GM19463 (cell line): ENCODE results near the gene TM4SF18.
"Not testable (repeated sequence)": the region's sequence is repeated elsewhere in the genome, so short reads cannot be mapped to it uniquely, and the experiment has no call there.

Source experiments
- ATAC-seq: cut with Tn5 transposase; IDR thresholded peaks from one replicate; pipeline ENCODE4 v1.9.1; 2021; ENCODE audit warnings: mild to moderate bottlenecking, moderate library complexity; ENCODE audit not compliant: unreplicated experiment

Gene TM4SF18, protein sequence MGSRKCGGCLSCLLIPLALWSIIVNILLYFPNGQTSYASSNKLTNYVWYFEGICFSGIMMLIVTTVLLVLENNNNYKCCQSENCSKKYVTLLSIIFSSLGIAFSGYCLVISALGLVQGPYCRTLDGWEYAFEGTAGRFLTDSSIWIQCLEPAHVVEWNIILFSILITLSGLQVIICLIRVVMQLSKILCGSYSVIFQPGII

DNA sequence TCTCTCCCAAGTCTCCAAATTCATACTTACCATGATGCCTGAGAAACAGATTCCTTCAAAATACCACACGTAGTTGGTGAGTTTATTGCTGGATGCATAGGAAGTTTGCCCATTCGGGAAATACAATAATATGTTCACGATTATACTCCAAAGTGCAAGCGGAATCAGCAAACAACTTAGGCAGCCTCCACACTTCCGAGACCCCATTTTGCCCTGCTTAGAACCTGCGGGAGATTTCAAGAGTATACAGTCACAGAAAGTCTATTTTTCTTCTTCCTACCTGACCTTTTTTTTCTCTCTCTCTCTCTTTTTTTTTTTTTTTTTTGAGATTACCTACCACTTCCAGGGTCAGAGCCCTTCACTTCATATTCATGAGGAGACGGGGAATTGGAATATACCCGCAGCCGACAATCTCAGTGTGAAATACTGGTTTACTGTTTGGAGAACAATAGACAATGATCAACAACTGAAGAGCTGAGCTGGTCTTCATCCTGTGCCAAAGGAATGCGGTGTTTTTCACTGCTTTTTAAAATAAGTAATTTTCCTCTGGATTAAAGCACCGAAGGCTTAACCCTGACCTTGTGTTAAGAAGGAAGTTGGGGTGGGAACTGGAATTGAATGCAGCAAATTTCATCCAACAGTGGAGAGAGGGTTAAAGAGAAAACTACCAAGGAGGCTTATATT, at the start of gene TM4SF18:
TM4SF18 (minus strand) TSS at position 461 of the 684 bp plus-strand sequence; CDS start at position 207, 254 bp downstream.
- no peak for ATAC-seq

DNA sequence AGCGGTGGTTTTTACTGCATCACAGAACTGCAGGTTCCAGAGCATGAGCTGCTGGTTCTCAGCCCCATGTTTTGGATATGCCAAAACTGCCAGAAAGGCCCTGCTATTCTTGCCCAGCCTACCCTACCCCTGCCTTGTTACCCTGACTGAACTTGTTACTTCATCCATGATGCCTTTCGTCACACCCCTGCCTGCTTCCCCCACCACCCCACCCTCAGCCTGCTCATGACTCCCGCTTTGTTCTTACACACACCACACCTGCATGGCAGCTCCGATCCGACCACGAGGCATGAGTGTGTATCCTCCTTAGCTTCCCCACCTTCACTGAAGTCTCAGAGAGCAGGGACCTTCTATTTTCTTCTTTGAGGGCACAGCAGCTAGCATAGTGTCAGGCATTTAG, 49.1 kb upstream of the TM4SF18 start:
- no peak for ATAC-seq

DNA sequence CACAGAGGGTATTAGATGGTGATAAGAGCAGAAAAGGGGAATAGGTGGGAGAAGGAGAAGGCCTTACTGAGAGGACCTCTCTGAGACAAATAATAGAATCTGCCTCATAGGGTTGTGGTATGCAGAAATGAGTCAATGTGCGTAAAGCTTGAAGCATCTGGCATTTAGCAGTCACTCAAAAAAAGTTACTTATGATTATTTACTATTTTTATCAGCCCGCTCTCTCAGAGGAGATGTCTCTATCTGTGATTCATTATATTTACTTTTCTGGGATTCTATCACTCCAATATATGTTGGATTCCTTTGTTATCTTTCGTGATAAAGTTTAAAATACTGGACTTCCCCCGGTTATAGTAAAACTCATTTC, 48.6 kb upstream of the TM4SF18 start:
- no peak for ATAC-seq

DNA sequence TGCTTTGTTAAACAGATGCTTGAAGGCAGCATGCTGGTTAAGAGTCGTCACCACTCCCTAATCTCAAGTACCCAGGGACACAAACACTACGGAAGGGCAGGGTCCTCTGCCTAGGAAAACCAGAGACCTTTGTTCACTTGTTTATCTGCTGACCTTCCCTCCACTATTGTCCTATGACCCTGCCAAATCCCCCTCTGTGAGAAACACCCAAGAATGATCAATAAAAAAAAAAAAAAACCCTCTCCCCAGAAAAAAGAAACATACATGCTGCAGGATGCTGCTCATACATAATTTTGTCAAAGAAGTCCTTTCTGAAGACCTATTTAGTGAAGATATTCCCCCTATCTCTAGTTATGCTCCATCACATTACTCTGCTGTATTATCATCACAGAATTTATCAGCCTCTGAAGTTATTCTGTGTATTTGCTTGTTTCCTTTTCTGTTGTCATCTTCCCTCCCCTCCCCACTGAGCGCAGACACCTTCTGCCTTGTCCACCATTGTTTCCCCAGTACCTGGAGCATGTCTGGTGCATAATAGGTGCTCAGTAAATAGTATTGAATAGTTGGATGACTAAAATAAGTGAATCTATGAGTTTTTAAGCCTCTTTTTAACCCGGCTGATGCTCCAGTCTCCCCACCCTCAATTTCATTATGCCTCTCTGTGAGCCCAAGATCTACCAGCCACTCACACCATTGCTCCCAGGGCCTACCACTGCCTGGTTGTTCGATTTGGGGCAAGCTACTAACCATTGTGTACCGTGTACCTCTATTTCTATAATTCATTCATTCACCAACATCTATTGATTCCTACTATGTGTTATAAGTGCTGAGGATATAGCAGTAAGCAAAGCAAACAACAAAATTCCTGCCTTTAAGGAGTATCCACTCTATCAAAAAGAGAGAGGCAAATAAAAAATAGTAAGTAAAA, 48.0 kb upstream of the TM4SF18 start:
- ATAC-seq, result no peak

DNA sequence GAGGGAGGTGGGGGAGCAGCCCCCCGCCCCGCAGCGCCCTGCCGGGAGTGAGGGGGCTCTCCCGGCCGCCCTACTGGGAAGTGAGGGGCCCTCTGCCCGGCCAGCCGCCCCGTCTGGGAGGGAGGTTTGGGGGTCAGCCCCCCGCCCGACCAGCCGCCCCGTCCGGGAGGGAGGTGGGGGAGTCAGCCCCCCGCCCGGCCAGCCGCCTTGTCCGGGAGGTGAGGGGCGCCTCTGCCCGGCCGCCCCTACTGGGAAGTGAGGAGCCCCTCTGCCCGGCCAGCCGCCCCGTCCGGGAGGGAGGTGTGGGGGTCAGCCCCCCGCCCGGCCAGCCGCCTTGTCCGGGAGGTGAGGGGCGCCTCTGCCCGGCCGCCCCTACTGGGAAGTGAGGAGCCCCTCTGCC, 46.8 kb upstream of the TM4SF18 start:
- ATAC-seq, result not testable (repeated sequence)

DNA sequence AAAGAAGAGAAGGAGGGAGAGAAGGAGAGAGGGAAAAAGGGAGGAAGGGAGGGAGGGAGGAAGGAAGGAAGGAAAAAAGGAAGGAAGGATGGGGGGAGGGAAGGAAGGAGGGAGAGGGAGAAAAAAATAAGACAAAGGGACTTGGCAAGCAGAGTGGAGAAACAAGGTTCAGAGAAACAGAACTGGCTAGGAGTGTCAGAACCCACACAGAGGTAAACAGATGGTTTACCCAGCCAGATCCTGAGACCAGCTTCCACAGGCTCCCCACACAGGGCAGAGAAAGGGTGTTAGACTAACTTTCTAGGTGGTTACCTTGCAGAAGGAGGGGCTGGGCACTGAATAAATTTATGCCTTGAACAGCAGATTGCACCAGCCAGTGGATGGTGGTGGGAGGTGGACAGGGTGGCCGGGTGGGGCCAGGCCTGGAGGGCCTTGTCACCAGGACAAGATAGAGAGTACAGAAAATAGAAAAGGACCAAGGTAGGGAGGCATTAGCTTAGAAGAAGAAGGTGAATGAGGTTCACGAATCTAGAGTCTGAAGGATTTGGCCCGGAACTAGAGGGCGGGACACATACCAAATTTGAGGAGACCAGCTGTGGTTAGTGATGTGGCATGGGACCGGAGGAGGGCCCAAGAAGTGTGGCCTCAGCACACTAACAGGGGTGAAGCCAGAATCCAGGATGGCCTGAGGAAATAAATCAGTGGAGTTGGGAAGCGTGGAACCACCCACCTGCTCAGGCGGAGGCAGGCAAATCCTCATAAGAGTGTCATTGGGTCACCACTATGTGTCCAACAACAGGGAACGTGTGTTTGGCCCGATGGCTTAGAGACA, 45.3 kb upstream of the TM4SF18 start:
- no peak for ATAC-seq

DNA sequence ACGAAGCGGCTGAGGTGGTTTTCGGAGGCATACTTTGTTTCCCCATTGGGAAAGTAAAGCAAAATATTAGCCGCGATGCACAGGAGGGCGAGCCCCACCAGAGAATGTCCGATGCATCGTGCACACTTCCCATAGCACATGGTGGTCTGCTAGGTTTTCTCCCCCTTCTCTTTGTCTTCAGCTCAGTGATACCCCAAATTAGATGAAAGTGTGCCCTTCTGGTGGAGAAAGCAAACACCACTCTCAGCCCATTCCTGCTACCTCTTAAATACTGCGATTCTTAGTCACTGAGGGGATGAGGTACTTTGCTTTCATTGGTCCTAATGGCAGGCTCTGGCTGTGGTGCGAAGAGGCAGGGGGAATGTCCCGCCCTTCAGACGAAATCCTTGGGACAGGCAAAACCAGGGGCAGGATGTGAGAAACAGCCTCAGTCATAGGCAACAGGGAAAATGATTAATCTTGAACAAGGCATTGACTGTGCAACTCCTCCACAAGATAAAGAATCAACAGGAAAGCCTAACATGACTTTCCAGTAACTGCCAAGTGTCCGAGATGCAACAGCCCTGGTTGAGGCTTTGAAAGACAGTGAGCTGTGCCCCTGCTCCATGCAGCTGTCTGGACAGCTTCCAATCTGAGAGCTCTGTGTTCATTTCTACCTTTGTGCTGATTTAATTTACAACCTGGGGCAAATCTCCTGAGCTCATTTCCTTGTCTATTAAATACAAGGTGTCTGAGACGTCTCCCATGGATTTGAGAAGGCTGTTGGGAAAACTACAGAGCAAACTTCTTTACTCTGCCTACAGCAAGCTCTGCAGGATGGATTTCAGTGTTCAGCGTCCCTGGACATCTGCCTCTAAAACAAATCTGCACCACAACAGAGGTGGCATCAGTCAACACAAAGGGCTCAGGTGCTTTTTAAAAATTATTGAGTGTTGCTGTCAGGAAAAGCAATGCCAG, 44.2 kb upstream of the TM4SF18 start, which contains the start of gene TM4SF1:
TM4SF1 (minus strand) TSS at position 242 of the 957 bp plus-strand sequence; CDS start at position 140, 102 bp downstream.
- no peak for ATAC-seq

DNA sequence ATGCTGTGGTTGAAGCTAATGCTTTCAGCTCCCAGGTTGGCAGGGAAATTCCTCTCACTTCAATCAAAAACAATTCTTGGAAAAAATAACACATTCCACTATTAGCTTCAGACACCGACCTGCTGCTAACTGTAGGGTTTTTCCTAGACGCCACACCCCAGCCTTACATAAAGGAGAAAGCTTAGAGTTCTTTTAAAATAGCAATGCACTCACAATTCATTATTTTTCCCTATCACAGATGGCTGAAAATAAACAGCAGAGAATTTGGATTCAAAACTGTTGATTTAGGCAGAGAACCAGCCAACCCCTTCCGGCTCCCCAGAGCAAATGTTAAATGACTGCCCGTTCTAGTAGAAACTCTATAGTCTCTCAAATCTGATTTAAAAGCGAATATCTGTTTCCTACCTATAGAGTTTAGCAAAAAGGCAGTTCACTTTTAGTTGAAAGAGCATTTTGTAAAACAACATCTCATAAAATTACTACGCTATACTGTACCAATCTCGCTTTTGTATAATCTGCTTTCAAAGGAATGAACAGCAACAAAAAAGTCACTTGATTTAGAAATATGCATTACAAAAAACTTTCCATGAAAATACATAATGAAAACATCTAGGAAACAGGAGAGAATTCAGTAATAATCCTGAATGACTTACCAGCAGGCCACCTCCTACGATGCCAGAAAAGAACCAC, 43.4 kb upstream of the TM4SF18 start:
- no peak for ATAC-seq

DNA sequence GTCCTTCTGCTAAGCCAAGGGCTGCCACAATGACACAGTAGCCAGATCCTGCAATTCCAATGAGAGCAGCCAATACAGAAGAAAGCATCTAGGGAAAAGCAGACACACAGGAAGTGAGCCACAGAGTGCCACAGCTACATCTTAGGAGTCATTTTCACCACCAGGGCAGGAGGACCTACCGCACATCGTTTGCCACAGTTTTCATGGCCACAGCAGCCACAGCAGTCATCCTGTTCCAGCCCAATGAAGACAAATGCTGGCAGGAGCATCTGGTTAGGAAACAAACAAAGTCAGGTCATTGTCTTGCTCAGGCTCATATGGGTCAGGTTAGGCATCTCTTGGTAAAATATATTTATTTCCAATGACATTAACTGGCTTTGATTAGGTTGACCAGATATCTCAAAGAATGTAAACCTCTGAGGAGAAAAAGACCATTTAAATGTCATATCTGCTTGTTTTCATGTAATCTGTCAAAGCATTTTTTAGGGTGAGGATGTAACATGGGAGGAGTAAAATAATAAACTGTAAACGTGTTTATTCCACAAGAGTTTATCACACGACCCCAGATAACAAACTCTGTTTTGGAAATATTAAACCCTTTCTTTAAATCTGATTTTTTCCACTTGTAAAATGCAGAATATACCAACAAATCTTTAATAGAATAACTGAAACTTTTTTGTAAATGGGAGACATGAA, 42.2 kb upstream of the TM4SF18 start:
- ATAC-seq, result no peak

DNA sequence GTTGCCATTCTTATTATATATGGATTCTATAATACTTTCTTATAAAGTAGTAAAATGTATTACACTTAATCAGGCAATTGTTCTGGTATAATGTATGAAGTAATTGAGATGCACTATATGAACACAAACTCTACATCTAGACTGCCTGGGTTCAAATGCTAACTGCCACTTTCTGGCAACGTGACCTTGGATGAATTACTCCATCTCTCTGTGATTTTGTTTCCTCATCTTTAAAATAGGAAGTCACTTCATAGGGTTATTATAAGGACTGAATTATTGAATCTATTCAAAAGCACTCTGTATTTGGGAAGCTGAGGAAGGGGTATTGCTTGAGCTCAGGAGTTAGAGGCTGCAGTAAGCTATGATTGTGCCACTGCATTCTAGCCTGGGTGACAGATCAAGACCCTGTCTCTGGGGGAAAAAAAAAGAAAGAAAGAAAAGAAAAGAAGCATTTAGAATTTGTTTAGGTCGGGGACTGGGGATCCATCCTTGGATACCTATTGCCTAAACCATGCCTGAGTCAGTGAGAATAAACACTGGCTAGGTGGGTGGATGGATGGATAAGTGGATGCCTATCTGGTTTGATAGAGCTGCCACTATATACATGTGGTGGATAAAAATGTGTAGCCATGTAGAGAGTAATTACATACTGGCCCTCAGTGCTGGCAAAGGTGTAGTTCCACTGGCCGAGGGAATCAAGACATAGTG, 41.5 kb upstream of the TM4SF18 start:
- no peak for ATAC-seq

DNA sequence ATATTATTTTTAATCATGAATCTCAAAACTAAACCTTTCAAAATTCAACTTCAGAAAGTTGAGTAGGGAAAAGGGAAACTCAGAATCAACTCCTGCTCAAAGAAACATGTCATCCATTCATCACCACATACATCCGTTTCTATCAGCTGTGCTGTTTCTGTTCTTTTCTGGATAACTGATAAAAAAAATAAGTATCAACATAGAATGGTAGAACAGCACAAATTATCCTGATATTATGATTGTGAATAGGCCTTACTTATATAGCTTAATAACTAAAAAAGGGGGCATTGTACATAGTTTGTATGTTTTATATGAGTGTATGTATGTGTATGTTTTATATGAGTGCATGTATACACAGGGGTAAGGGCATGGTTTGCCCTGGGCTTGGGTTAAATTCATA, 41.0 kb upstream of the TM4SF18 start:
- ATAC-seq, result no peak

DNA sequence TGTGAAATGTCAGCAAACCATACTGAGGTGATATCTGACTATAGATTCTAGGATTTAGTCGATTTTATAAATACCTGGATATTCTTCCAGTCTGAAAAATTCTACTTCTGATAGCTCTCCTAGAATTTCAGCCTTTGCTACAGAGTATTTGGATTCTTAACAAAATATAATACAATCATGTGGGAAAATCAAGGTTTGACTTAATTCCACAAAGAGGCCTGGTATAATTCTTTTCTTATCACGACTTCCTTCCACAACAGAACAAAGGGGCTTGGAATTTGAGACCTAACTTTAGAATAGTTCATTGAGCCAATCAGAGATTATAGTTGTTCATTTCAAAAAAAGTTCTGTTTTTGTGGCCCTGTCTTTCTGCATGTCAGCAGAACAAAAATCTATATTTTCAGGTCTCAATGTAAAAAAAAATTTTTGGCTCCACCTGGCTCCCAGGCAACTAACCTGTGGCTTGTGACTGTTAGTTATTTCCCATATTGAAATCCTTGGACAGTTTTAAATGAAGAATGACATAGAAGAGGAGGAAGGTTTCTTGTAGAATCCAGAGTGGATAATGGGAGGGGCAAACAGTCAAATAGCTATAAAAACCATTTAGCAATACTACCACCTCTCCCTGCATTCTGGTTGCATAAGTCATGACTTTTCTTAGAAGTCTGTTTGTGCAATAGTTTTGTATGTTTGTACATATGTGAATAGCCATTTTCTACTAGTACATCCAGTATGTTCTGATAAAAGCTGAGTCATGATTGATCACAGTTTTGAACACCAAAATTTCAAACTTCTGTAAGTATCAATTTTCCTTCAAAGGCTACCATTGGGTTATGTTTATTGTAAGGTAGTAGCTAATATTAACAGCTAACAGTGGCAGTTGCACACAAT, 40.0 kb upstream of the TM4SF18 start:
- ATAC-seq, result no peak

DNA sequence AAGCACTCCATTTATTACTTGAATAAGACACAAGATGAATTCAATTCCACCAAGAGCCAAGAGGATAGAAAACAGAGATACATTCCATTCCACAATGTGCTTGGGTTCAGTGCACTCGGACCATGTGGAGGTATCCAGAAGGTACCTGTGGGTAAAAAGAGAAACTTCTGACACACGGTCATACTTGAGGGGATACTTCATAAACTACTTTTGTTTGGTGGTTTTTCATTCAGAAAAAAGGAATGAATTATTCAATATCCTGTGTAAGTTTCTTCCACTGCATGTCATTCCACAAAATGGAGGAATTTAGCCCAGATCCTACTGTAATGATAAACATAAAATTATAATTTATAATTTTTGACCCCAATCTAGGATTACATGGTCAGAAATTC, 38.3 kb upstream of the TM4SF18 start:
- no peak for ATAC-seq

DNA sequence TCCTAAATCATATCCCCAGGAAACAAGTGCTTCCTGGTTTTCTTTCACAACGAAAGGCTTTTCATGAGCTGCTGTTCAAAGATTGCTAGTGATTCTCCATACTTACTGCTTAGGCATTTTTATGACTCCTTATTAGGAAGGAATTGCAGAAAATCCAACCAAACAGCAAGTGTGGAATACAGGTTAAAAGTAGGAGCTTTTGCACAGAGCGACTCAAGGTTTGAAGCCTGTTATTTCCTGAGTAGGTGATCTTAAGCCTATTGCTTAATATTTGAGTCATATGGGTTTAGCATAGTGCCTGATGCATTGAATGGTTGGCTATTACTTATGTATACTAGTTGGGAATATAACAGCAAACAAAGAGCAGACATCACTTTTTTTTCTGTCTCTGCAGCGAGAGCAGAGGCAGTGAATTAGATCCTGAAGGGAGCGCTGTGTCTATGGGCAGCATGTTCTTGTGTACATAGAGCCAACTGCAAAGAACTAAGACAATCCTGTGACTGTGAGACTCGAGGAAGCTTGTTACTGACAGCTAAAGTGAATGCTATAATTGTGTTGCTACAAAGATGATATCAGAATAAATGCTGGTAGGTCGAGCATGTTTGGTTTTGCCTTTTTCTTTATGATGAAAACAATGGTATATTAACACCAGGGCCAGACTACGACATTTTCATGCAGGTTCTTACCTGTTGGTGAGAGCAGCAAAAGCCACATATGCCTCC, 37.7 kb upstream of the TM4SF18 start:
- ATAC-seq, result no peak

DNA sequence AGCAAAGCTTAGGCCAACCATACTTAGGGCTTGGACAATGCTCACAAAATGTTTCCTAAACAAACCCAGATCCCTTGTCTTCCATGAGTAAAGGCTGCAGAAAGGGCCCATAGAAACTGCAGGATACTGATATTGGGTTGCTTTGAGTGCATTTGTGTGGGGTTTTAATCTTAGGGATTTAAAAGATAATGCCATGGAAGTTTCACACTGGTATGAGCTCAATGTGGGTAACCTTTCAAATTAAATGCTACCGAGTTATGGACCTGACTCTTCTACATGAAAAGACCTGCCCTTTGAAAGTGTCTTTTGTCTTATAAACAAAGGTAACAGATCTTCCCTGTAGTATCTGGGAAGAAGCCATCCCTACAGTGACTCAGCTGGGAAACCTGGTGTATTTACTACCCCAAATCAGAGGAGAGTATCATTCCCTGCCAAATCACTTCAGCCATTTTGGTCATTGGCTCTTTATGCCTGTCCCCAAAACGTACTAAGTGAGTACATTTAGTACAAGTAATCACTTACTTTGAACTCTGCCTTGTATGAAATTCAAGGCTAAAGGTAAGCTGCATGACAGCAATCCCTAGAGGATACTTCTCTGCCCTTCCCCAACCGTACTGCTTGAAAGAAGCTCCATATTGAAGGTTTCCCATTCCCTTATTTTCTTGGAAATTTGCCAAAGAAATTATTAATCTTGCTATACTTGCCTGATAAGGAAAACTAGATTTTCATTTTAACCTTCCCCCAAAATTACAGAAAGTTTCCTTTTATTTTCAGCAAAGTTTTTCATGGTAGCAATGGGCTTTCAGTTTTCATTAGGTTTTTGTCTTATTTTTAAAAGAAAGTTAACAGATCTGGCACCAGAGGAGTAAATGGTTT, 36.8 kb upstream of the TM4SF18 start:
- no peak for ATAC-seq
